ENCODE data around the gene ALCAM.

GRCh38 chr3:105367063-105367405 is 325 bp downstream of the ALCAM start:
- no peak for TF ChIP-seq CTCF (IDR thresholded peaks at IDR 0.05)
- no peak for TF ChIP-seq POLR2A (IDR thresholded peaks at IDR 0.05)
